GM21390 (cell line): Measurements from ENCODE around the gene CDH22.

ENCODE experiments used
- ATAC-seq: cut with Tn5 transposase; IDR thresholded peaks from one replicate; pipeline ENCODE4 v1.9.1; 2021; ENCODE audit not compliant: unreplicated experiment

CDH22 gene

GRCh38 chr20:46300281-46300680, 8.0 kb downstream of the CDH22 start:
- ATAC-seq, result no peak

- no peak for ATAC-seq
Measured at GRCh38 chr20:46299078-46299477, 9.2 kb downstream of the CDH22 start.

DNA sequence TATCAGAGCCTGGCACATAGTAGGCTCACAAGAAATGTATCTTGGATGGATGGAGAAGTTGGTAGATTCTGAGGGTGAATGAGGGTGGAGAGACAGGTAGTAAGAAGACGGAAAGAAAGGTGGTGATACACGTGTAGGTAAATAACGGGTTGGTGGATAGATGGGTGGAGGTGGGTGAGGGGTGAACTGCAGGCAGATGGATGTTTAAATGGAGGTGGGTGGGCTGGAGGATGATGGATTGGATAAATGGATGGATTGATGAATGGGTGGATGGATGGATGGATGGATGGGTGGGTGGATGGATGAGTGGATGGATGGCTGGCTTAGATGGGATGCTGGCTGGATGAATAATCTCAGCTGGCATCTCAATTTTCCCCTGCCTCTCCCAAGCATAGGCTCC, 9.9 kb downstream of the CDH22 start:
- no peak for ATAC-seq

DNA sequence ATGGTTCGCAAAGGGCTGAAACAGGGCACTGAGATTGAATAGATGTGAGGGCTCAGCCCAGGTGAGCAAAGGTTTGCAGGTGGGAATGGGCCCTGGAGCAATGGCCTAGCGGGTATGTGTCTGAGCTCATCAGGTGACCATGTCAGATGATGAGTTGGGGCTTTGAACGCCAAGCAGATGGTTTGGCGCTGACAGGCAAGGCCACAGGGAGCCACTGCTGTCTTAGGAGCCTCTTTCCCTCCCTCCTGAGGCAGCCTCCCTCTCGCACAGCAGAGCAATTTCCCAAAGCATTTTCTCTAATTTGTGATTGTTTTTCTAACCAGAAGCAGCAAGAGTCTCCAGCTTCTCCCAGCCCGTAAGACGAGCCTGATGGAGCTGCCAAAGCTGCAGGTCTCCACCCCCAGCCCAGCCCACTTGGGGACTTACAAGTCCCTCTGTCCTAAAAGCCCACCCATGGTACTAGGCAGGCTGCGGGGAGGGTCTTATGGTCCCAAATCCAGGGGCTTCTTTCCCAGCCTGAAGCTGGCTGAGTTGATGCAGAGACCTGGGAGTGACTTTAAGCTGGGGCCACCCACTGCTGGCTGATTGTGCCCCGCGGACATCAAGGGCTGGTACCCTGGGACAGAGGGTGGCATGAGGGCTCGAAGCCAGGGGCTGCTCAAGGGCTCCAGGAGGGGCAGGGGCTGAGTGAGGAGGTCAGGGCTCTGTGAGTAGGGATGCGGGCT, 11.6 kb downstream of the CDH22 start:
- ATAC-seq, result no peak

GRCh38 chr20:46293084-46293483, 15.2 kb downstream of the CDH22 start:
- no peak for ATAC-seq

DNA sequence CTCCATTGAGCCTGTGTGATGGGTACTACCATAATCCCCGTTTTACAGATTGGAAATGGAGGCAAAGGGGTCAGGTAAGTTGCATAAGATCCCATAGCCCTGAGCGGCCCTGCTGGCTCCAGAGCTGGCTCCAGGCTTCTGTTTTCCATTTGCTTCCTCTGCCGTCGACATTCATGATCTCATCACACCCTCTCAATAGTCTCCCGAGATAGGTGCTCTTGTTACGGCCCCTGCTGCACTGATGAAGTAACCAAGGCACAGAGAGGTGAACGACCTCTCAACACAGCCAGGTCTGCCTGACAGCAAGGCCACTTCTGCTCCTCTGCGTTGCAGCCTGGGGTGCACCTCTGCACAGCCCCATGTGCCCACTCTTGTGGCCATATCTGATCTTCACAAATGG, 16.9 kb downstream of the CDH22 start:
- no peak for ATAC-seq

DNA sequence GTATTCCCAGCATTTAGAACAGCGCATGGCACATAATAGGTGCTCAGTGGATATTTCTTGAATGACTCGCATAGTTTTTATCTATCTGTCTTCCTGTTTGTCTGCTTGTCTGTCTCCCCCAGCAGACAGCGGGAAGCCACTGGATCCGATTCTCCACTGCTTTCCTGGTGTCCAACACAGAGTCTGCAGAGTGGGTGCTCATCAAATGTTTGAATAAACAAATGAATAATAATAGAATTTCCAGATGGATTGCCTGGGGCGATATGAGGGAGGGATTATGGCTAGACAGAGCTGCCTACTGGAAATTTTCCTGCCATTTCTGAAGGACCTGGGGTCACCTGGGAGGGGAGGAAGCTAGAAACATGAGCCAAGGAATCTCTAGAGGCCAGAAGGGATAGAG, 18.9 kb downstream of the CDH22 start:
- ATAC-seq, result no peak

DNA sequence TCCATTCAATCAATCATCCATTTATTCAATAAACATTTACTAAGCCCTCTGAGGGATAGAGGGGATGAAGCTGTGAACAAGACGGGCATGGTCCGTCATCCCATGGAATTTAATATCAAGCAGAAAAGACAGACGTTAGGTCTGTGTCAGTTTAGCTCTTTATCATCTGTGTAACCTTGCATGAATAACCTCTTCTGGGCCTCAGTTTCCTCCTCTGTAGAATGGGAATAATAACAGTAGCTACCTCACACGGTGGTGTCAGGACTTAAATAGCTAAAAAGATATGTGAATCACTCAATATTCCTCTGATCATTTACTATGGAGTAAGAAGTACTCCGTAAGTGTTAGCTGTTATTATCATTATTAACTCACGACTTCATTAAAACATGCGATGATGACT, 21.3 kb downstream of the CDH22 start:
- no peak for ATAC-seq

DNA sequence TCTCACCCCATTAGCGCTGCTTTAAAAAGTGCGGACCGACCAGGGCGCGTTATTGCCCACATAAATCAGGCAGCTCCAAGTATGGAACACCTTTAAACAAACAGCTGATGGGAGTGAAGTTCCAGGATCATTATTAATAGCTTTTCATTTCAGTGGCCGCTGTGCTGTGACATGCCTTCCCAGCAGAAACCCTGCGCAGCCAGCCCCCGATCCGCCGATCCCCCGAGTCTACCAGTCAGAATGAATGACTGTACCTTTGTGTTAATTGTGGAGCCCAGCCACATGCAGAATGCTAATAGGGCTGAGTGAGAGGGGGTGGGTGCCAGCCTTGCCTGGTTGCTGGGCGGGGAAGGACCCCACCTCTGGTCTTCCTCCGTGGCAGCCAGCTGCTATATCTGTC, 21.9 kb downstream of the CDH22 start:
- ATAC-seq, result no peak

- ATAC-seq, result no peak
Measured at GRCh38 chr20:46285740-46286139, 22.6 kb downstream of the CDH22 start.

DNA sequence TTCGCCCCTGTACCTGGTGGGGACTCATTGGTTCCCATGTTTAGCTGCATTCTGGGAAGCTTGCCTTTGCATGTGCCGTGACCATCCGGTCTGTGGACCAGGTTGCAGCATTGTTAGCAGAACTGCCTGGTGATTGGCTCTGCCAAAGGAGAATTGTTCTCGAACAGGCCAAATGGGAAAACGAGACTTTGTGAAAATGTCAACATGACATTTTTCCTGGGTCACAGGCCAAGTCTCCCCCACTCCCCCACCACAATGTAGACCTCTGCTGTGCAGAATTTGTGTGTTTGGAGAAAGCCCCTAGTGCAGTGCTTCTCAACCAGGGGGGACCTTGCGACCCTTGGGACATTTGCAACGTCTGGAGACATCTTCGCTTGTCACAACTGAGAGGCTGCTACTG, 23.2 kb downstream of the CDH22 start:
- ATAC-seq, result no peak

GRCh38 chr20:46284040-46284427, 24.3 kb downstream of the CDH22 start:
- ATAC-seq, result no peak

DNA sequence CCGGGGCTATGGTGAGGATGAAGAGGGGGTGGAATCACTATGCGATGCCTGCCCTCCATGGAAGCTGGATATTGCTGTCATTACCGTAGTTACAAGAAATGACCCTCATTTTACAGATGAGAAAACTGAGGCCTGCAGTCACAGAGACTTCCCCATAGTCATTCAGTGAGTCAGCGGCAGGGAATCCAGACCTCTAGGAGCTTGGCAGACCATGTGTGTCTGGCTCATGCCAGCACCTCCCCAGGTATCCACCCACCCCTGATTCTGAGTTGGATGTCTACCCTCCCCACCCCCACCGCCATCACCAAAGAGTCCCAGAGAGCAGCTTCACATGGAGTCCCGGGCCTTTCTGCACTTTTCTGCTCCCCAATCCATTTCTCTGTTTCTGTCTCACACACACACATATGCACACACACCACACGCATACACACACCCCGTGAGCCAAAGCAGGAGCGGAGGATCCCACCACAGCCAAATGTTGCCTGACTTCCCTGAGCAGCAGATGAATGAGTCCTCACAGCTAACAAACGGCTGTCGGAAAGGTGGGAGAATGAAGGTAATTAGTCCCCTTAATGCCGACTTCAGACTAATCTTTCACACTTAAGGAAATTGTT, 24.8 kb downstream of the CDH22 start:
- no peak for ATAC-seq

GRCh38 chr20:46282669-46283068, 25.6 kb downstream of the CDH22 start:
- ATAC-seq, result no peak

DNA sequence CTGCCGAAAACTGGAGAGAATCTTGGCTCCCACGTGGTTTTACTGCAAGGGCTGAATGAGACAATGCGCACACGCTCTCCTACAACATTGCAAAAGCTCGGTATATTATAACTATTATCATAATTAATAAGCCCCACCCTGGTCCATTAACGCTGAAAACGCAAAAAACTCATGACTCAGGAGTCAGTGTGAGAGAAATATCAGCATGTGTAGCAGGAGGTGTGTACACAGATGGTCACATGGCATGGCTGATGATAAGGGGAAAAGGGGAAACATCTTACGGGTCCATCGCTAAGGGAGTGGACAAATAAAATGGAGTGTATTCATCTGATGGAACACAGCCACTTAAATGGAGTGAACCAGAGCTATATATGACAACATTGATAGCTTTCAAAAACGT, 29.2 kb downstream of the CDH22 start:
- no peak for ATAC-seq

DNA sequence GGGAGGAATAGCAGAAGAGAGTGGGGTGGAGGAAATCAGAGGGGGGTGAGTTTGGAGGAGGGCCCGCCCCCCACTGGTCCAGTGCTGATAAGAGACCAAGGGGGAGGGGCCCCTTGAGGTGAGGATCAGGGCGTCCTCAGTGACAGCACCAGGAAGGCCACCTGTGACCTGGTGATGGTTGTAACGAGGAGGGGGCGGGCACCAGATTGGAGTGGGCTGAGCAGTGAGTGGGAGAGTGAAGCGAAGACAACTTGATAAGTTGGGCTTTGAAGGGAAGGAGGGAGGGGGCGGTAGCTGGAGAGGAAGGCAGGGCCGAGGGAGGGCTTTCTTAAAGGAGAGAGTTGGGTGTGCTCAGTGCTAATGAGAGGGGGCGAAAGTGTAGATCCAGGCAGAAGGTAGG, 30.7 kb downstream of the CDH22 start:
- no peak for ATAC-seq

DNA sequence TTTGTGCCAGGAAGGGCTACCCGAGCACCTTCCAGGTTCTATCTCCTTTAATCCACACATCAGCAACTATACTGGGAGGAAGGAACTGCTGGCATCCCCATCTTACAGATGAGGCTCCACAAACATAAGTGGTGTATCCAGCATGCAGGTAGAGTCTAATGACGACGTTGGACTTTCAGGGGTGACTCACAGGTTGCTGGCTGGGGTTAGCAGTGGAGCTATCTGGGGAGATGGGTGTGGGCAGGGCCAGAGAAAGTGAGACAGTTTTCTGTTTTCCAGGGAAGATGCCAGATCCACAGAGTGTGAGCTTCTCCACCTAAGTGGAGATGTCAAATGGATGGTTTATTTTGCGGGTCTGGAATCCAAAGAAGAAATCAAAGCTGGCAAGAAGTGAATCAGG, 31.8 kb downstream of the CDH22 start:
- ATAC-seq, result no peak

DNA sequence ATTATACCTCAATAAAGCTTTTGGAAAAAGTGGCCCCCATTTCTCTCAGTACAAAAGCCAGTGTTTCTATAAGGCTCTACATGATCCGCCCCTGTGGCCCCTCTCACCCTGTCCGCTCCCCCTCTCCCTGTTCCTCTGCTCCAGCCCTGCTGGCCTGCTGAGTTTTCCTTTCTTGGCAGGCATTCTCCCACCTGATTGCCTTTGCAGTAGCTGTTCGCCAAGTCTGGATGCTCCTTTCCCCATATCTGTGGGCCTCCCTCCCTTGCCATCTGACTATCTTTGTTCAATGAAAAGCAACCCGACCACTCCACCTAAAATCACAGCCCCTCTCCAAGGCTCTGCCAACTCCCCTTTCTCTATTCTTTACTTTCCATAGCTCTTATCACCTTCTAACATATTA, 33.2 kb downstream of the CDH22 start:
- ATAC-seq, result no peak

- no peak for ATAC-seq
Measured at GRCh38 chr20:46273717-46274116, 34.6 kb downstream of the CDH22 start.

DNA sequence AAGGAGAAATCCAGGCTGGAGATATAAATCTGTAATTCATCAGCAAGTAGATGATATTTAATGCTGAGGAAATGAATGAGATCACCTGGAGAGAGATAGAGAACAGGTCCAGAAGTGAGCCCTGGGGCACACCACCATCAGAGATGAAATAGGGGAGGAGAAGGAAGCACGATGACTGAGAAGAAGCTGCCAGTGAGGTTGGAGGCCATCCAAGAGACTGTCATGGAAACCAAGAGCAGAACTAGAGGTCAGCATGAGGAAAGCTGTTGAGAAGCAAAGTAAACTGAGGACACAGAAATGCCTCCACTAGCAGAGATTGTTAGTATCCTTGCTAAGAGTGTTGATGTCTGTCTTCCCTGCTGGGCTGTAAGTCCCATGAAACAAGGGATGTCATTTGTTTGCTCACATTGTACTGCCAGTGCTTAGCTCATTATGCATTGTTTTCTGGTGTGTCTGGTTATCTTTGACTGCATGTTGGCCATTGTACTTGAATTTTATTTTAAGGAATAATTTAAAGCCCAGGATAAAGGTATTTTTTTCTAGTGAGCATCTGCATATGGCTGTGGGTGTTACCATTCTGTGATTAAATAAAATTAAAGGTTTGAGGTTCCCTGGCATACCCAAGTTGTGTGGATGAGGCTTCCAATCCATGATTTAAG, 35.8 kb downstream of the CDH22 start:
- ATAC-seq, result no peak

GRCh38 chr20:46270977-46271744, 37.1 kb downstream of the CDH22 start:
- no peak for ATAC-seq

DNA sequence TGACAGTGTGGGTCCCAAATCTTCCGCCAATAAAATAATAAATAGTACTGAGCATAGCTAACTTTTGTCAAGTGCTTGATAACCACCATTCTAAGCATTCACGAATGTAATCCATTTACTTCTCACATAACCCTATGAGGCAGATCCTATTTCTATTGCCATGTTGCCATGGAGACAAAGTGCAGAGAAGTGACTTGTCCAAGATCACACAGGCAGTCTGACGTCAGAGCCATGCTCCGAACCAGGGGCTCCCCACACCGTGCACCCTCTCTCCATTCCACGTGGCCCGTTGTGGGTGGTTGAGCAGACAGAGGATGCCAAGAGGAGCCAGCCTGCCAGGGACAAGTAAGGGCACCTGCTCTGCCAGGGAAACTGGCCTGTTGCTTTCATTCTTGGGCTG, 38.9 kb downstream of the CDH22 start:
- ATAC-seq, result no peak
